Measurements from ENCODE around the gene MOB1B.
"Not testable (repeated sequence)": the region's sequence is repeated elsewhere in the genome, so short reads cannot be mapped to it uniquely, and the experiment has no call there.

MOB1B gene

GRCh38 chr4:70901984-70902576, at the start of gene MOB1B:
Gene MOB1B (plus strand): TSS chr4:70902369. CDS start chr4:70902537, 168 bp downstream.
- peak; percentile 83 to 86 (median 83) for DNase-seq

- DNase-seq = no peak
Observed at GRCh38 chr4:70855464-70855863, 46.7 kb upstream of the MOB1B start.

DNA sequence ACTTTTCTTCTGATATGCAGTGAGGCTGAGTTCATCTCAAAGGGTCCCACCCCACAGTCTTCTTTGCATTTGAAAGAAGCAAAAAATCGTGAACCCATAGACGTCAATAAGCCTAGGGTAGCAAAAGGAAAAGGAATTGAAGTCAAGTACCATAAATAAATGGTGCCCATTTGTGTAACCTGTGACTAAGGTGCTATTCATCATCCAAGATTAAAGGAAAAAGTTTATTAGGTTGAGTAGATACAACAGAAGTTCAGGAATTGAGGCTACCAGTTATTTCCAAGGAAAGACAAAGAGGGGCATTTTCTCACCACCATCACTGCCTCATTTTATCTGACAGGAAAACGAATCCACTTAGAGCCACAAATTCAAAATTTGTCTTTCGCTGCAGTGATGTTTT, 43.7 kb upstream of the MOB1B start:
- no peak for DNase-seq

- DNase-seq = no peak
Observed at GRCh38 chr4:70859066-70859465, 43.1 kb upstream of the MOB1B start.

DNA sequence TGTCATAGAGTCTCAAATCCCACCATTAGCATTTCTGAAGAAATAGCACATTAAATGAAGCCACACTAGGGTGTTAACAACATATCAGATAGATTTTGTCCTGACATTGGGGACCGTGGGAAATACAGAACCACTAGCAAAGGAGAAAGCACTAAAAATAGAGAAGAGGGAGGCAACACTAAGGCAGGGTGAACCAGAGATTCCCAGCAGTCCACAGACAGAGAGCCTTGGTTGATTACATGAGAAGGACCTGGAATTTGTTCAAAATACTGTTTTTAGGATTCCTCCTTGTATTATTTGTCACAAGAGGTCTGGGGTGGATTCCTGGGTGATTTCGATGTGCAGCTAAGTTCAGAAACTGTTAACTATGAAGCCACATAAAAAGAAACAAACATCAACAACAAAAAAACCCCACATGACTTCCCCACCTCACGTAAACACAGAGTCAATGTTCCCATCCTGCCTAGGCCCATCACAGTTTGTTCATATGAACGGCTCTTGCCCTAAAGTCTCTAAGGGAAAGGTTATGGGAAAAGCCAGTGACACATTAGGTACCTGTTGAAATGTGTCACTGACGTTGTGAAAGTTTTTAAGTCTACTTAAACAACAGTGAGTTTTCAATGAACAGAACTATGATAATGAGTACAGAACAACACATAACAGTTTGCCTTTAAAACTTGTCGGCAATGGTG, 38.9 kb upstream of the MOB1B start:
- DNase-seq = no peak

GRCh38 chr4:70868778-70869177, 33.4 kb upstream of the MOB1B start:
- DNase-seq = no peak

- DNase-seq = no peak
Observed at GRCh38 chr4:70873216-70873615, 29.0 kb upstream of the MOB1B start.

DNA sequence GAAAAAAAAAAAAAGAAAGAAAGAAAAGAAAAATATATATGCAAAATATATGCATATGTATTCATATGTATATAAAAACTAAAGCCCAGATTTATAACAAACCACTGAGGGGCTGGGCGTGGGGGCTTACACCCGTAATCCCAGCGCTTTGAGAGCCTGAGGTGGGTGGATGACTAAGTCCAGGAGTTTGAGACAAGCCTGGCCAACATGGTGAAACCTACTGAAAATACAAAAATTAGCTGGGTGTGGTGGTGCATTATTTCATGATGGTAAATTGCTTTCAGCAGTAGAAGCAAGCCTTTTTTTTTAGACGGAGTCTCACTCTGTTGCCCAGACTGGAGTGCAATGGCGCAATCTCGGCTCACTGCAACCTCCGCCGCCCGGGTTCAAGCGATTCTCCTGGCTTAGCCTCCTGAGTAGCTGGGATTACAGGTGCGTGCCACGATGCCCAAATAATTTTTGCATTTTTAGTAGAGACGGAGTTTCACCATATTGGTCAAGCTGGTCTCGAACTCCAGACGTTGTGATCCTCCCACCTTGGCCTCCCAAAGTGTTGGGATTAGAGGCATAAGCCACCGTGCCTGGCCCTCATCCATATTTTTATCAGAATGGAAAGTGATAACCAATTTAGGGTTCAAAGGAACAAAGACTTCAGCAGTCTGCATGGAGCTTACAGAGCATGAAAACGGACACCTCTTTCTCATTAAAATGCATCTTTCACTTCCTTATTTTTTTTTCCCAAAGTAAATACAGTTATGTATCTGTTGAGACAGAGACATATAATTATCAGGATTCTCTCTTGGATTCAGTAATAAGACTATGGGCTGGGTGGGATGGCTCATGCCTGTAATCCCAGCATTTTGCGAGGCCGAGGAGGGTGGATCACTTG, 27.7 kb upstream of the MOB1B start:
- no peak for DNase-seq

- no peak for DNase-seq
Observed at GRCh38 chr4:70877556-70877955, 24.6 kb upstream of the MOB1B start.

- DNase-seq = no peak
Observed at GRCh38 chr4:70880739-70881138, 21.4 kb upstream of the MOB1B start.

- peak in 1 of 3 experiments; percentile 2 for DNase-seq
Observed at GRCh38 chr4:70885174-70885573, 17.0 kb upstream of the MOB1B start.

DNA sequence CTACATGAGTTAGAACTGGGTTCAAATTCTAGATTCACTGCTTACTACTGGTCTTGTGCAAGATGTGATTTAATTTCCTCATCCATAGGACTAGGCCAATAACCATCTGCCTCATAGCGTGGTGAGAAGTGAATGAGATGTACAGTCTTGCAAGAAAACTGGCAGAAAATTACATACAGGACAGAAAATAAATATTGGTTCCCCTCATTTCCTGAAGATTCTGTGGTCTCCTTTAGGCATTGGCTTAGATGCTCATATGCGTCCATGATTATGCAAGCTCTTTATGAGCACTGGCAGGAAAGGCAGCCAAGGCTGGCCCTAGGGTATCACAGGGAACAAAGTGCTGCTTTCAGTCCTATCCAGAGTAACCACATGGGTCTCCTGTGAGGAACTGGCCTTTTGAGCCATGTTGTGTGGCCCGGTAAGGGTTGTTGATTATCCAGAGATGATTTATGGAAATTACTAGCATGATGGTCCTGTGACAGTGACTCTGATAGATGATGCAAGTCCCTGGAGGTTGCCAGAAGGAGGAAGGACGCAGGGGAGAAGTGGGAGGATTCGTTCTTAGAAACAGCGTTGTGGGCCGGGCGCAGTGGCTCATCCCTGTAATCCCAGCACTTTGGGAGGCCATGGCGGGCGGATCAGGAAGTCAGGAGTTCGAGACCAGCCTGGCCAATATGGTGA, 9.9 kb upstream of the MOB1B start:
- no peak for DNase-seq

- DNase-seq = no peak
Observed at GRCh38 chr4:70893790-70894189, 8.4 kb upstream of the MOB1B start.

DNA sequence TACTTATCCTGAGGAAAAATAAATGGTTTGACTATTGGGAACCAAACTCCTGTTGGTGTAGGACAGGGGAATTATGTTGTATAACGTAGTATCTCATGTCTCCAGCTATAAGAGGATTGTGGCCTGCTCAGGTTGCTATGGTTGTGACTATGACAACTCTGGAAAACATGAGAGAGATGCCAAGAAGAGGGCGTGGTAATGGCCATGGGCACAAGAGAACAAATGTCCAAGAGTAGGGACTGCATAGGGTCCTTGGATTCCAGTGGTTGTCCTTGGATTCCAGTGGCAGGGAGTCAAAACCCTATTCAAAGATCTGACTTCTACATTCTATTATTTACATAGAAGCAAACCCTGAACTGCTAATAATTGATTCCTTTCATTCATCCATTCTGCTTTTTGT, 6.8 kb upstream of the MOB1B start:
- no peak for DNase-seq

GRCh38 chr4:70895811-70896491, 6.2 kb upstream of the MOB1B start:
- no peak for DNase-seq

- not testable (repeated sequence) for DNase-seq
Observed at GRCh38 chr4:70898581-70898980, 3.6 kb upstream of the MOB1B start.

GRCh38 chr4:70901607-70901983, 574 bp upstream of the MOB1B start:
- DNase-seq = no peak

DNA sequence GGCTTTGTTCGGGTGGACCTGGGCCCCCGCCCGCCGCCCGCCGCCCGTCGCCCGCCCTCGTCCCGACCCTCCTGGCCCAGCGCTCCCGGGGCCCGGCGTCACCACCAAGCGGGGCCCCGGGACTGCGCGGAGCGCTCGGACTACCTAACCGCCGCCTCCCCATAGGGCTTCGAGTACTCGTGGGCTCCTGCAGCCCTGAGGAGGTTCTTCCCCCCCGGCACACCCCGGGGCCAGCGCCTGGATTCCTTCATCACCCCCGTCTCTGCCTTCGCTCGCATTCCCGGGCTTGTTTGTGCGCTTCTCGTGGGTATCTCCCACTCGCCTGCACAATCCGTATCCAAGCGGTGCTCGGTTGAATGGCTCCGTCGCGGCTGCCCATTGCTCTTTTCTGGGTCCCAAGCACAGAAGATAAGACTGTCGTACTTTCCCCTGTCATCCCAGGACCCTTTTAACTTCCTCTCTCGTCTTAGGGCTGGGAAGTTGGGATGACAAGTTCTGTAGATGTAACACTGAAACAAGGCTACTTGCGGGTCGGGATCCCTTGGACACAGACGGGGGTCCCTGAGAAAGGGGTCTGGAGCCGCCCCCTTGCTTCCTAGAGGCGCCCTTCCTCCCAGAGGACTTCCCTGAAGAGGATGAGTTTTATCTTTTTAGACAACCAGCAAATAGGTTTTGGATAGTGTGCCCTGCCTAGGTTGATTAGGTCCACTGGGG, 565 bp downstream of the MOB1B start:
- peak in 2 of 3 experiments; percentile 77 to 82 for DNase-seq

- DNase-seq = peak in 2 of 3 experiments; percentile 27 to 49
Observed at GRCh38 chr4:70903291-70903603, 1.1 kb downstream of the MOB1B start.

GRCh38 chr4:70908993-70909556, 6.9 kb downstream of the MOB1B start:
- DNase-seq = no peak

DNA sequence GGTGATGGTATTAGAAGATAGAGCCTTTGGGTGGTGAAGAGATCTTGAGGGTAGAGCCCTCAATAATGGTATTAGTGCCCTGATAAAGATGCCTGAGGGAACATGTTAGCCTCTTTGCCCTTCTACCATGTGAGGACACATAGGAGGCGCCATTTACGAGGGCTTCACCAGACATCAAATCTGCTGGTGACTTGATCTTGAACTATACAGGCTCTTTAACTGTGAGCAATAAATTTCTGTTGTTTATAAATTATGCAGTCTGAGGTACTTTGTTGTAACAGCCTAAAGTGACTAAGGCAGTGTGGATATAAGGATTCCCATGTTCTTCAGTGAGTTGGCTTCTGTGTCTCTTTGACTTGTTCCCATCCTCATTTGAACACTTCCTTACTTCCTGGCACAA, 11.8 kb downstream of the MOB1B start:
- no peak for DNase-seq

DNA sequence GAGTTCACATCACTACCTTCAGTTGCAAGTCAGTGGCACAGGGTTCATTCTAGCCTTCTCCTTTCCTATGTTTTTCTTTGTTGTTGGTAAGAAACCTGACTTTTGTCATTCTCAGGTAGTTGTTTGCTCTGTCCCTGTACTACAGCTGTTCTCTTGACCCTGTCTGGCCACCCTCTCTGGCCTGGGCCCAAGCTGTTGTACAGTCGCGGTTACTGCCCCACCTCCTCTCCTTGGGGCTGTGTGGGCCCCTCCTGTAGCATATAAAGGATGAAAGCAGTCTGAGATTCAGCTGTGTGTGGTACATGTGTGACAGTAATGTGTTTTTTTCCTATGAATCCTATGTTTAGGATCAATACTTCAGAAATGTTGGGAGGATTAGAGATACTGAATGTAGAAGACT, 12.5 kb downstream of the MOB1B start:
- no peak for DNase-seq

All from NCI-H1417 (cell line).